DMS79 treated with DMSO at 0.1 percent for 48 hours (cell line): ENCODE measurements around the gene C4orf54.

Experiments
- DNase-seq: peaks from one replicate; lab custom pipeline; 2025; lab: John Stamatoyannopoulos, UW

Gene C4orf54

DNA sequence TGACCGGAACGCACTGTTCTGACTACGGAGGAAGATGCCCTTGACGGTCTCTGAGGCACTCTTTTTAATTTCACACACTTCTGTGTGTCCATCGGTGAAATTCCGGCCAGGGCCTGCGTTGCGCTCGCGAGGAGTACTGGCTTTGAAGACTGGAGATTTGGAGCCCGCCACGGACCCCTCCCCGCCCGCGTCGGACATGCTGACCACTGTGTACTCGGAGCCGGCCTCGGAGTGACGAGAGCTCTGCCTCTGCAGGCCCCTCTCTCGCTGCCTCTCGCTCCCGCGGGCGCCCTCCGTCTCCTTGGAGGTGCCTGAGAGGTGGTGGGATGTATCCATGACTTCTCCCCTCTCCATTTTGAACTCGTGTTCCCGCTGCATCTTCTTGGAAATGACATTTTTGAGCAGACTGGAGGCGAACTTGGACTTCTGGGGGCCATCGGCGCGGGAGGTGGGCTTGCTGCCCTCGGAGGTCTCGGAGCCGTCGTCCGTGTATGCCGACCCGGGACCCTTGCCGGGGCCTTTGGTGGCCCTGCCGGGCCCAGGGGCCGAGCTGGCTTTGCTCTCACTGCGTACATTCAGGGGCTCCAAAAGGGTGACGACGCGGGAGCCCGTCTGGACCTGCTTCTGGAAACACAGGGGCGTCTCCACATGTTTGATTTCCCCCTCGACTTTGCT is 5.7 kb downstream of the C4orf54 start:
- DNase-seq, result no peak

DNA sequence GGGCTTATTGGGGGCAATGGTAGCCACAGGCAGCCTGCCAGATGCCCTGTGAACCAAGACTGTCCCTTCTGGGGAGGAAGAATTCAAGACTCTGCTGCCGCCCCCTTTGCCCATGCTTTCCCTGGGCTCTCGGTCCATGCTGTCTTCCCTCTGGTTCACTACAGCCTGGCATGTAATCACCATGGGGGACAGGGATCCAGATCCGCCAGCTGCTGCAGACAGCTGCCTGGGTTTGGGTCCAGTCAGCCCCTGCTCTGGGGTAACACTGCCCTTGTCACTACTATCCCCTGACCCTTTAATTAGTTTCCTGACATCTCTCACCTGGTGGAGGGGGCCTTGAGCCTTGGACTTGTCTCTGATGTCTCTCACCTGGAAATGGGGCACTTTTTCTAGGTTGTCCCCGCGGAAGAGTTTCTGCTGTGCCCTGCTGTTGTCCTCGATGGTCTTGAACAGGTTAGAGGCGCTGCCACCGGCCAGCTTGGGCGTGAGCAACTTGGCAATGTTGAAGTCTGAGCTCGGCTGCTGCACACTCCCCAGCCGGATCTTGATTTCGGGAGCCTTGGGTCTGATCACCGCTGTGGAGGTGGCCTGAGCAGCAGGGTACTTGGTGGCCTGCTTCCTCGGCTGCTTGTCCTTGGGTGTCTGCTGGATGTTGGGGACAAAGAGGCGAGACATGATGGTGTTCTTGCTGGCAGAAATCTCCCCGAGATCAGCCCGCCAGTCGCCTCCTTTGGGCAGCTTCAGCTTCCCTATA is 6.4 kb downstream of the C4orf54 start:
- DNase-seq, result no peak

DNA sequence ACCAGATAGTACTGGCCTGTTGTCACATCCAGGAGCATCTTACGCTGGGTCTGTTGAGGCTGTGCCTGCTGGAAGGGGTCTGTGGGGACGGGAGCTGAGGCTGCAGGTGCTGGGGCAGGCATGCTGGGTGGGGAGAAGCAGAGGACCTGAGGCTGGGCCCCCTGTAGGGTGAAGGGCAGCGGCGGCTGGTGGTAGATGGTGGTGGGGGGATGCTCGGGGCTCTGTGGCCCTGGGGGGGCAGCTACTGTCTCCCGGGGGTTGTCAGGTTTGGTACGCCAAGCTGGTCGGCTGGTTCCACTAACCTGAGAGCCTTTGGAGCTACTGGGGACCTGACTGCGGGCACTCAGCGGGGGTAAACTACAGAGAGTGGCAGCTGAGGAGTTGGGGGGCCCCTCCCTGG is 7.8 kb downstream of the C4orf54 start:
- no peak for DNase-seq

DNA sequence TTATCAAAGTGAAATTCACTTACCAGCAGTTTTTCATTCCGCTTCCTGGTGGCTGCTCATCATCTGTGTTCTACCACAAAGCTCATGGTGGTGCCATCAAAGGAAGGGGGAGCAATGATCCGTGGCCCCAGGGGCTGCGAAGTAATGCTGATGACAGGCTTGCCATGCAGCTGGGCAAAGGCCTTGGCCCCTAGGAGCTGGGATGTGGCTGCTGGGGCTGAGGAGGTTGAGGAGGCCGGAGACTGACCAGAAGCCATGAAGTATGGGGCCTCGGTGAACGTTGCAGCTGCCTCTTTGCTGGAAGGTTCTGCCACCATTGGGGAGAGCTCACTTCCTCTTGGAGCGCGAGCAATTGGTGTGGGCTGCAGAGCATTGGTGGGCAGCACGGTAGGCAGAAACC is 8.4 kb downstream of the C4orf54 start:
- no peak for DNase-seq

DNA sequence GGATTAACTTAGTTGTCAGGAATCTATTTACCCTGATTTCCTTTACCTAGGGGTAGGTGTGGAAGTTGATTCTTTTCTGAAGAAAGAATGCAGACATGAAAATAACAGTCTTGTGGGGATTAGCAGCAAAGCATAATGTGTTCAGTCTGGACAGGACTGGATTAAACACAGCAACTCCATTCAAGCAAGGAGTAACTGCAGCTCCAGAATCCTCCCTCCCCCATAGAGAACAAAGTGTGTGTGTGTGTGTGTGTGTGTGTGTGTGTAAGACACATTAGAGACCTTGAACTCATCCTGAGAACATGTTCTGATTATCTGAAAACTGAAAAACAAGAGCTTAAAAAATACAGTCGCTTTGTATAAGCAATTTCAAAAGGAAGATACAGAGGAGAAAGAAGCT is 9.3 kb downstream of the C4orf54 start:
- DNase-seq, result no peak

DNA sequence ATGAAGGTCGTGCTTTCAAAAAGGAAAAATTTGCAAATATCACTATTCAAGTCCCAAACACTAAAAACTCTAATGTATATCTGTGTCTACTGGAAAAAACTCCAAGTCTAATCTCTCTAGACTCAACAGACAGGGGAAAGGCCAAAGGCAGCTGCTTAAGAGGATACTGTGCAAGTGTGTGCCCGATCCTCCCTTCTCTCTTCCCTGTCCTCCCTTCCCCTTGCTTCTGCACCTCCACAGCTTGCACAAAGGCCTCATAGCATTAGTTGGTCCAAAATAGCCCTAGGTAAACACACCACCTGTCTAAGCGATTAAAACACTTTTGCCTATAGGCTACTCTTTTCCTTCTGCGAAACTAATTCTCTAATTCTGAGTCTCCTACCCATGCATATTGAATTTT is 10.6 kb downstream of the C4orf54 start:
- DNase-seq, result no peak

DNA sequence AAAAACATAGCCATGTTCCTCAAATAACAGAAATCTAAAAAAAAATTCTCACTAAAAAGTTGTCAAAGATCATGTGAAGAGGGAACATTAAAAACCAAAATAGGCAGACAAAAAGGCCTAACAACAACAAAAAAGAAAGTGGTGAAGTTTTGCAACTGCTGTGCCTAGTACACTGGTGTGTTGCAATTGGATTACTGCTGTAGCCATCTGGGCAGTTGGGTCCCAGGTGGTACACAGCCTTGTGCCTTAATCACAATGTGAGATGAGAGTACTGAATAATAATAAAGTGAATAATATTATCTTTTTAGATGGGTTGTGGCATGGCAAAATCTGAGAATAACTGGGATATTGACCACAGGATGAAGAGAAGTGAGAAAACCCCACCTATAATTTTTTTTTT is 12.0 kb downstream of the C4orf54 start:
- DNase-seq, result no peak

DNA sequence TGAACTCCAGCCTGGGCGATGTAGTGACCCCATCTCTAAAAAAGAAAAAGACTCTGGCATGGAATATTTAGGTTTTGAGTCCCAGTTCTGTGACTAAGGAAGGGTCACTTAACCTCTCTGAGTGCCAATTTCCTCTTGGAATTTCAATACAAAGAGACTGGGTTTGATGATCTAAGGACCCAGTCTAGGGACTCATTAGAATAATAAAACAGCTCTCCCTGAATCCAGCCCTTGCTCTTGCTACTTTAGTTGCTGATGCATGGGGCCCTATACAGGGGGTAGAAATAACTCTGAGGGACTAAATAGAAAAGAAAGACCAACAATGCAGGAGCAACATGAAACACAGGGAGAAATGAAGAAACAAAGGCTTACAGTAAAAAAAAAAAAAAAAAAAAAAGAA is 12.6 kb downstream of the C4orf54 start:
- DNase-seq, result no peak

DNA sequence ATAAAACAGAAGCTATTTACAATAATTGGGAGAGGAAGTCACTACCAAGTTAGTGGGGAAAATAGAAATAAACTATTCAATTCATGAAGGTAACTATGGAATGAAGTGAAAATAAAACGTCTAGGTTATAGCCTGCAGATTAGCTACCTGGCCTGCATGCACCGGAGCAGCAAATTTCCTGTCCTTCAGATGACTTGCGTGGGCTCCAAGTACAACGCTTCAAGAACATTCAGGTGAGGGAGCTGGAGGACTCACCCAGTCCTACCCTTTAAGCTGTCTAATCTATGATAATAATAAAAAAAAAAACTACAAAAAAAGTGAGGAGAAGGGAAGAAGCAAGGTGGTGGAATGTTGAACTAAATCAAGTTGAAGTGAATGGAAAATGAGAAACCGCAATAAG is 13.2 kb downstream of the C4orf54 start:
- no peak for DNase-seq

DNA sequence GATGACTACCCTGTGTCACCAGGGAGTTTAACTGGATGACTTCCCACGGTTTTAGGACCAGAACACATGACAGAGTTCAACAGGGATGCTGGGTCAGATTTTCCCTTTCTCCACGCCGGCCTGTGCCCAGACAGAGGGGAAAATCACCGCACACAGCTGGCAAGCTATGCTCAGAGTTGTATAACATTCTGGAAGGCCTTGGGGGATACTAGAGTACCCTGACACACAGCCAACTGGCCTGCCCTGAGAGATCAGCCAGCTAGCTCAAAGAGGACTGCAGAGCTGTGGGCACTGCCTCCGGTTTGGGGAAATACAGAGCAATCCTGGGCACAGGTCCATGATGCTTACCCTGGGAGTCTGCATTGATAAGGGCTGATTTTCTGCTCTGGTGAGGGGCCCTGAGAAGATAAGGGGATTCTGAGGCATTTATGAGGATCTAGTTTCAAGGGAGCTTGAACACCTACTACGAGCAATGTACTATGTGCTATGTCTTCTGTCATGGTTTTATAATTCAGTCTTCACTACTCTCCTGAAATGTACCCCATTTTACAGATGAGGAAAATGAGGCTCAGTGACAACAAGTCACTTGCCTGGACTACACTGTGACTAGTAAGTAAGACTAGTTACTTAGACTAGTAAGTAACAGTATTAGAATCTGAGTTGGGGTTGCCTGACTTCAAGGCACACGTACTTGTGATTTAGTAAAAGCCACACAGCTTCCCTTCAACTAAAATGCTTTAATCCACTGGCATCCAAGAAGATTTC is 14.7 kb downstream of the C4orf54 start:
- no peak for DNase-seq

DNA sequence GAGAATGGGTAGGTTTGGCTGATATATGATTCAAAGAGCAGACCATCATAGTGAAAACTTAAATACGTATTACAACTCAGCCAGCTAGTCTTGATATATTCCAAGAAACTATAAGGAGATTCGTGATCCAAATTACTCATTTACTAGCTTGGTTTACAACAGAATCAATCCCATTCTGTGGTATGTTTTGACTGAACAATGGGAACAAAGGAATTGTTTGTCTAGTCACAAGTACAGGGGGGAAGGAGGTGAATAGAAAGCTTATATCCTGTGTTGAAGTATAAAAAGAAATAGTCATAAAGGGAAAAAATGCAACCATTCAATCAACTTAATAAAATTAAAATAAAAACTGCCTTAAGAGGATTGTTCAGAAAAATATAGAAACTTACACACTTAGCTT is 17.0 kb downstream of the C4orf54 start:
- DNase-seq, result no peak

DNA sequence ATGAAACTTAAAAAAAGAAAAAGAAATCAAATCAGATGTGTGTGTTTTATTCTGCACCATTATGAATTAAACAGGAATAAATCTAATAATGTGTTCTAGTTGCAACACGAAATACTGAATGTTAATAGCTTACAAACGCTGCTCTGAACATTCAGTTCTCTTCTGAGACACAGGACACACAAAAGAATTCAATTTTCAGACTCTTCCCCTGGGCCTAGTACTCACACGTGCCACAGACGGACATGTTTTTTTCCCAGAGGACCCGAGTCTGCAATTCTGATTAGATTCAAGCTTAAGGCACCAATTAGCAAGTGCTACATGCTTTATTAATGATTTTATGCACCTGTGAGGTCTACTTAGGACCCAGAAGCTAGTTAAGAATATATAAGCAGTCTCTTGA is 20.5 kb downstream of the C4orf54 start:
- no peak for DNase-seq

DNA sequence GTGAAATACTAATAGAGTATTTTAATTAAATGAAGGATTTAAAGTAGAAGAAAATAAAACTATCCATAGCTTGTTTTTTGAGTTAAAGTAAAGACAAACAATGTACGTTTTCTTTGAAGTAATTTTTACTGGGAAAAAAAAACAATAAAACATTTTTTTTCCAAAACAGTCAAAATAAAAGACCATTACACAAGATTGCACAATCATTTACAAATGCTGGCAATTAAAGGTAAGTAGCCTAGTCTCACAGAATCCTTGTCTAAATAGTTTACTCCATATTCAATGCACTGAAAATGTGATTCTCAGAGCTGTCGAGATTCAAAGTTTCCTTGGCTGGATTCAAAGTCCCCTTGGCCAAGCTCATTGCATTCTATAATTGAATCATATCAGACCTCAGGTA is 21.2 kb downstream of the C4orf54 start:
- DNase-seq, result no peak

DNA sequence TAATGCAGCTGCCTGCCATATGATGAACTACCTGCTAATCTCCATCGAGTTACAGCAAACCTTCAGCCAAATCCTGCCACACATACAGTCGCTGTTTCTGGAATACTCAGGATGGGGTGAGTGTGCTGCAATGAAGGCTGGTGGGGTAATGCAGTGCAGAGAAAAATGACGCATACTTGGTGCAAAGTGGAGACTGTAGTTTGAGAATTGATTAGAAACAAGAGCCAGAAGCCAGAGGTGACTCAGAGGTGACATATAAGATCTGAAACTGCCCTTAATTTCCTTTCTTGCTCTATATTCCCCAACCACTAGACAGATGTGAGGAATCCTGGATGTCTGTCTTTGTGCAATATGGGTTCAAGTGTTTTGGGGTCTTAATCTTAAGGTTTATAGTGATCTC is 22.0 kb downstream of the C4orf54 start:
- DNase-seq, result no peak

DNA sequence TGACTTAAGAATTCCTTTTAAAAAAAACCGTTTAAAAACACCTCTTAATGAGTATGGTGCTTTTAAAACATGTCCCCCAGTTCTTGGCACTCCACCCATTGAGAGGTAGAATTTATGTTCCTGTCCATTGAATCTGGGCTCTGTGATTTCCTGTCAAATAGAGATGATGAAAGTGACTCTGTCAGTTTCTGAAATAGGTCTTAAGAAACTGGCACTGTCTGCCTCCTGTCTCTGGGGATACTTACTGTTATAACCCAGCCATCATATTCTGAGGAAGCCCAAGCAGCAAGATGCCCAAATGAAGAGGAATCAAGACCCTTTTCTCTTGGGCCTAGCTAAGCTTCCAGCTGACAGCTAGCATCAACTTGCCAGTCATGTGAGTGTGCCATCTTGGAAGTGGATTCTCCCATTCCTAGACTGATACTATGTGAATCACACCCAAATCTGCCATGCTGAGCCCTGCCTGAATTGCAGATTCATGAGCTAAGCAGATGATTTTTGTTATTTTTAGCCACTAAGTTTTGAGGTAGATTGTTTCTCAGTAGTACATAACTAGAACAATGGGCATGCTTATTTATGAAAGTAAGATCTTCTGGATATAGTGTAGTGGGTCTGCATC is 22.8 kb downstream of the C4orf54 start:
- no peak for DNase-seq

DNA sequence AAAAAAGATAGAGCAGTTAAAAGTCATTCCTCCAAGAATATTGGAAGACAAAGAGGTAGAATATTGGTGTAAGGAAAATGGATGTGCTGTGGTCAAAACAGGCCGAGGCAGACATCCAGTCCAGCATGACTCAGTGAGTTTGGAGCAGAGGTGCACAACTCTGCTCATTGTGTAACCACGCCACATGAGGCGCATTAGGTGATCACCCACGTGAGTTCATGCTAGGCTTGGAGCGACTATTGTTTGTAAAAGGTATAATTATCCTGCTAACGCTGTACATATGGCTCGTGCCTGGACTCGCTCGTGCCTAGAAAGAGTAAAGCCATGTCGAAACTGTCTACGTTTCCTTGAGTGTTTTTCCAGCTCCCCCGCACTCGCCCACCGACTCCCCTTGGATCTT is 23.9 kb downstream of the C4orf54 start:
- DNase-seq, result no peak

DNA sequence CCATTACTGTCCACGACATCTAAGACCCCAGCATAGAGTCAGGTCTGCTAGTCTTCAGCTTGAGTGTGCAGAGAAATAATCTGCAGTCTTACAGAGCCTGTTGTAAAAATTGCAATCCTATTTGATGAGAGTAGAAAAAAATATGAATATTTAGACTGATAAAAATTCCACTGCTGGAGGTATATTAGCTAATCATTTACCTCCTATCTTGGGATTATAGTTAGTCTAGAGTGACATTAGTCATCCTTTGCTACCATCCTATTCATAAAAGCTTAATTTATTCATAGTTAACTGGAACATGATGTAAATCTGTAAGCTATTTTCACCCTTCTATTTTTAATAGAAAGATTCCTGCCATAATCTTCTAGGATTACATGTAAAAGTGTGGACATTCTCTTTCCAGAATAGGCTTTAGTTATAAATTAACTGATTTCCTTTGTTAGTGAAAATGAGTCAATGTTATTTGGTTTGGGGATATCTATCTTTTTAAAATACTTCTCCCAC is 26.7 kb downstream of the C4orf54 start:
- DNase-seq, result no peak

DNA sequence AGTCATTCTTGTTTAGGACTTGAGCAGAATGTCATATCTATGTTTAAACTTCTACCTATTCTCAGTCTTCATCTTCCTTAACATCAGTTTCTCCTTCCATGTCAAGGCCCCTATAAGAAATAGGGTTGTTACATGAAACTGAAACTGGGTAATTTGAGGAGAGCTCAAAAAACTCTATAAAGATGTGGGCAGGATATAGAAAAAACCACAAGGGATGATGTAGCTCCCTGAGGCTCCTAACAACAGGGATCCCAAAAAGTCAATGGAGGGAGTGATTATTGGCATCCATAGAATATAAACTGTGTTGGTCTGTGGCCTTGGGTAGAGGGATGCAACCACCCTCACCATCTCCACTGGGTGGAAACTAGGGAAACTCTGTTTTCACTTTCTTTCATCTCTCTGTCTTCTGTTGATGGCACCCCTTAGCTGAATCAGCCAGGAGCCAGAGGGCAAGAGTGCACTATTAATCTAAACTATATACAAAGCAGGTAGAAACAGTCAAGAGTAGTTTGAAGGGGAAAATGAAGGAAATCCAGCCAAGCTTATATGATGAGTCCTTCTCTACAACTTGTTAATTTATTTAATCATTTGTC is 27.6 kb downstream of the C4orf54 start:
- DNase-seq, result no peak

DNA sequence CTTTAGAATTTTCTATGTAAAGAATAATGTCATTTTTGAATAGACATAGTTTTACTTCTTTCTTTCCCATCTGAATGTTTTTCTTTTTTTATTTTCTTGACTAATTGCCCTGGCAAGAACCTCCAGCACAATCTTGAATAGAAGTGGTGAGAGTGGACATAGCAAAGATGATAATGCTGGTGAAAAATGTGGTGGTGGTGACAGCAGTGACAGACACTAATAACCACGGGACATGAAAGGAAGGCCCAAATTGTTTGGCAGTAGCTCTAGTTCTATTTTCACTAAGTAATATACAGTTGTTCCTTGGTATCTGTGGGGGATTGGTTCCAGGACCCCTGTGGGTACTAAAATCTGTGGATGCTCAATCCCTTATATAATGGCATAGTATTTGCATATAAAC is 29.6 kb downstream of the C4orf54 start:
- DNase-seq, result no peak

DNA sequence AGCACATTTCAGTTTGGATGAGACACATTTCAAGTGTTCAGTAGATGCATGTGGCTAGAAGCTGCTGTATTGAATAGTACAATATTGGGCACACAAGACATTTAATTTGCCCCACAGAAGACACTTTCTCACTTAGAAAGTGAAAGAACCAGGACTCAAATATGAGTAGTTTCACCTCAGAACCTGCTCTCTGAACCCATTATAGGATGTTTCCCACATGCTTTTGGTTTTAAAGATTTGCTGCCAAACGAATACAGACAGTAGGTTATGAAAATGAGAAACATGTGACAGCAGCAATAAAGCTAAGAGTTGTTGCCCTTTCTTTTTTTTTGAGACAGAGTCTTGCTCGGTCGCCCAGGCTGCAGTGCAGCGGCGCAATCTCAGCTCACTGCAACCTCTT is 32.3 kb downstream of the C4orf54 start:
- no peak for DNase-seq

DNA sequence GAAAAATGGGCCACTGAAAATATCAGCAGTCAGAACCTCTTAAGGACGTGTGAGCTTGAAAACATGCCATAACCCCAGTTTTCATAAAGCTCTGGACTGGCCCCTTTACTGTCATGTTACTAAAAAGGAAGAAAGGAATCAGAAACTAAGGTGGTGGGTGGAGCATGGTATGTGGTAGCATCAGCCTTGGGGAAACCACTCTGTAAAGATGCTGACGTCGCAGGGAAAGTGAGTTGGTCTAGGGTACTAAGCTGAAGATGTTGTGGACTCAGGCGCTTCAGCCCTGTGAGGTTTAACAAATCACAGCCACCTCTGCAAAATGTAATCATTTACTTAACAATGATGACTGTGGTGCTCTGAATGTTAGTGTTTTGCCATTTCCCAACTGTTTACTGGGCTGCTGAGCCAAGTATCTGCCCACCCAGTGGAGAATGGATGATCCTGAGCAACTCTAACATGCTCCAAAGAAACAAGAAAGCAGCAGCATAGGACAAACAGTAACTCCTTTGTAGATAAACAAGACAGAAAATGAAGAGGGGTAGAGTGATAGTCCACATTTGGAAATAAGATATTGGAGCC is 33.4 kb downstream of the C4orf54 start:
- DNase-seq, result no peak

DNA sequence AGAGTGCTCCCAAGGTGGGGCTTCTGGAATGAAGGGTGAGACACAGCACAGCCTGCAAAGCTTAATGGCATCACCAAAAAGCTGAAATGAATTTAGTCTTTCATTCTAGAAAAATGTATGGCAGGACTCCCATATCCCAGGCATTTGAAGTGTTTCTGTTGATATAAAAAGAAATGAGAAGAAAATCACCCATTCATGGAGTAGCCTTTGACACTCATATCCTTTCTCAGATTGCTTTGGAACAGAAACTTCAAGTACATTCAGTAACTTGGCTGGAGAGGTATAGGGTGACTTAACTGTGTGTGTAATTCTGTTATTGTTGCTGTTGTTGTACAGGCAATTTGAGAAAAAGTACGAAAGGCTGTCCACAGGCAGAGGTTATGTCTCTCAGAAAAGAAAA is 35.3 kb downstream of the C4orf54 start:
- no peak for DNase-seq
